DND-41 (cell line): Measurements from ENCODE around the gene LTO1.

ENCODE experiments used
- ATAC-seq: fragments of 200-7000 bp; cut with Tn5 transposase; 3 replicates; pipeline ENCODE4 v1.9.1; 2021; ENCODE audit warnings: low read depth; ENCODE audit not compliant: insufficient read depth
- DNase-seq: peaks from one replicate; pipeline ENCODE4 v3.0.0-alpha.2; 2020
- H2AFZ ChIP-seq: 2 replicates; pipeline ENCODE4 v1.6.0; 2012; ENCODE audit warnings: low read depth, low read length
- H3K27ac ChIP-seq: 2 replicates; pipeline ENCODE4 v1.5.1; 2012; ENCODE audit warnings: low read length, inconsistent platforms
- H3K27me3 ChIP-seq: fragments of 200-600 bp; sonication (generic); 2 replicates; pipeline ENCODE4 v1.6.0; 2012; ENCODE audit warnings: low read length, mild to moderate bottlenecking, inconsistent platforms; ENCODE audit not compliant: insufficient read depth, poor library complexity
- H3K36me3 ChIP-seq: 2 replicates; pipeline ENCODE4 v1.5.1; 2012; ENCODE audit warnings: low read length, inconsistent platforms; ENCODE audit not compliant: insufficient read depth
- H3K4me1 ChIP-seq: 2 replicates; pipeline ENCODE4 v1.5.1; 2012; ENCODE audit warnings: mild to moderate bottlenecking, low read length; ENCODE audit not compliant: insufficient read depth
- H3K4me2 ChIP-seq: 2 replicates; pipeline ENCODE4 v1.6.0; 2012; ENCODE audit warnings: mild to moderate bottlenecking, moderate library complexity, low read length, inconsistent platforms; ENCODE audit not compliant: insufficient read depth
- H3K4me3 ChIP-seq, 2 experiments: fragments of 200-600 bp in 1 of 2; shearing (Covaris generic) in 1 of 2; 2 replicates each; pipeline ENCODE4 v1.5.1; 2012 to 2016; ENCODE audit warnings: inconsistent platforms in 2 of 2, low read length in 2 of 2, mild to moderate bottlenecking in 2 of 2, low read depth in 1 of 2, moderate library complexity in 1 of 2
- H3K79me2 ChIP-seq: 2 replicates; pipeline ENCODE4 v1.6.0; 2012; ENCODE audit warnings: low read length, inconsistent platforms; ENCODE audit not compliant: insufficient read depth
- H3K9ac ChIP-seq: 2 replicates; pipeline ENCODE4 v1.6.0; 2012; ENCODE audit warnings: low read depth, mild to moderate bottlenecking, inconsistent platforms, low read length, moderate library complexity
- H3K9me3 ChIP-seq: 2 replicates; pipeline ENCODE4 v1.5.1; 2012; ENCODE audit warnings: low read length, moderate library complexity, mild to moderate bottlenecking, inconsistent platforms; ENCODE audit not compliant: insufficient read depth, severe bottlenecking
- H4K20me1 ChIP-seq: 2 replicates; pipeline ENCODE4 v1.6.0; 2012; ENCODE audit warnings: low read length; ENCODE audit not compliant: insufficient read depth
- EZH2 ChIP-seq: IDR thresholded peaks from 3 replicates; pipeline ENCODE4 v1.6.1; 2012; ENCODE audit warnings: borderline replicate concordance, low read depth, mild to moderate bottlenecking, moderate library complexity, low read length, inconsistent platforms; ENCODE audit not compliant: severe bottlenecking
- TF ChIP-seq, protein P1 (sequence below): IDR thresholded peaks from 2 replicates; pipeline ENCODE4 v1.5.1; 2012; ENCODE audit warnings: borderline replicate concordance, low read length, moderate library complexity, mild to moderate bottlenecking; ENCODE audit not compliant: poor library complexity, severe bottlenecking; ENCODE audit errors: extremely low read depth

The LTO1 gene

DNA sequence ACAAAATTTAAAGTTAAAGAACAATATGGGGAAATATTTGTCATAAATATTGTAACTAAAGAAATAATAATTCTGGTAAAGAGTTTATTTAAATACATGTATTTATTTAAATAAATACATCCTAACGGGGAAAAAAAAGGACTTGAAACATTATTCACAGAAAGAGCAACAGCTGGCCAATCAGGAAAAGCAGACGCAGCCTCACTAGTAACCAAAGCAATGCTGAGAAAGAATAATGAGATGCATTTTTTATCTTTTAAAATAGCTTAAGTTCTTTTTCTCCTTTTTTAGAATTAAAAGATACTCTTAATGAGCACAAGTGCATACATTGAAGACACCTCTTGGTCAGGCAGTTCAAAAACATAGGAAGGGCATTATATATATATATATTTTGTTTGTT lies 2.6 kb upstream of the LTO1 start:
- no peak for ATAC-seq
- TF ChIP-seq EZH2, result no peak
- TF ChIP-seq, protein P1, sequence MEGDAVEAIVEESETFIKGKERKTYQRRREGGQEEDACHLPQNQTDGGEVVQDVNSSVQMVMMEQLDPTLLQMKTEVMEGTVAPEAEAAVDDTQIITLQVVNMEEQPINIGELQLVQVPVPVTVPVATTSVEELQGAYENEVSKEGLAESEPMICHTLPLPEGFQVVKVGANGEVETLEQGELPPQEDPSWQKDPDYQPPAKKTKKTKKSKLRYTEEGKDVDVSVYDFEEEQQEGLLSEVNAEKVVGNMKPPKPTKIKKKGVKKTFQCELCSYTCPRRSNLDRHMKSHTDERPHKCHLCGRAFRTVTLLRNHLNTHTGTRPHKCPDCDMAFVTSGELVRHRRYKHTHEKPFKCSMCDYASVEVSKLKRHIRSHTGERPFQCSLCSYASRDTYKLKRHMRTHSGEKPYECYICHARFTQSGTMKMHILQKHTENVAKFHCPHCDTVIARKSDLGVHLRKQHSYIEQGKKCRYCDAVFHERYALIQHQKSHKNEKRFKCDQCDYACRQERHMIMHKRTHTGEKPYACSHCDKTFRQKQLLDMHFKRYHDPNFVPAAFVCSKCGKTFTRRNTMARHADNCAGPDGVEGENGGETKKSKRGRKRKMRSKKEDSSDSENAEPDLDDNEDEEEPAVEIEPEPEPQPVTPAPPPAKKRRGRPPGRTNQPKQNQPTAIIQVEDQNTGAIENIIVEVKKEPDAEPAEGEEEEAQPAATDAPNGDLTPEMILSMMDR, result no peak
- DNase-seq, result no peak

DNA sequence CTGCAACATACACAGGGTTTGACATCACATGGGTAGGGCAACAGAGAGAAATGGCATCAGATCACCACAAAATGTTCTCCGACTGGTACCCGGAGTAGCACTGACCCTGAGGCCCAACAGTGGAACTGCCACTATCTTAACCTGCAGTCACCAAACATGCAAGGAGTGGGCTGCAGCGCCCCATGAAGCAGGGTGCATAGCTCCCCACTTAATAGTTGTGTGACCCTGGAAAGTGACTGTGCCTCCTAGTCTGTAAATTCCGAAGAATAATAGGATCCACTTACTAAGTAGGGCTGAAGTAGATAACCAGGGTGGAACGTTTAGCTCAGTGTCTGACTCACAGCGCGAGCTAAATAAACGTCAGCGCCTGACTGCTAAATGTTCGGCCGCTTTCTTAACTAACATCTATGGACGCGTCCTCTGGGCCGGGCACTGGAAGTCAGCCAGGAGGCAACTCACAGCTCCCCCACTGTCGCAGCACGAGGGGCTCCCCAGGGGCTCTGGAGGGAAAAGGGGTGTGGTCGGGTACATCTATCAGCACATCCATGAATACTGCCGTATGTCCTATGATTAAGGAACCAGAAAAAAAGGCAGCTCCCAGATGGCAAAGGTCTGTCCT lies 777 bp downstream of the LTO1 start:
- H4K20me1 ChIP-seq, result peaks cover 25% of the 10 kb centered on the region
- H3K27ac ChIP-seq, result peak overlapping the region; percentile 77
- H3K9me3 ChIP-seq, result no peaks in the 10 kb centered on the region
- DNase-seq (peak; percentile 25), ATAC-seq (no peak; the same call in 2 of the 3 replicates)
- TF ChIP-seq EZH2, result no peak
- TF ChIP-seq, protein P1, result no peak
- H3K4me2 ChIP-seq, result peak overlapping the region; percentile 78
- no peaks in the 10 kb centered on the region for H3K27me3 ChIP-seq
- peak overlapping the region; percentile 70 to 80; a peak in 3 of 4 replicates for H3K4me3 ChIP-seq
- H3K4me1 ChIP-seq, result peaks cover 34% of the 10 kb centered on the region
- peak overlapping the region; percentile 89 for H2AFZ ChIP-seq
- H3K36me3 ChIP-seq, result peaks cover 38% of the 10 kb centered on the region
- H3K79me2 ChIP-seq, result peaks cover 29% of the 10 kb centered on the region
- H3K9ac ChIP-seq, result peak overlapping the region; percentile 83

More for the DNA sequence above, 2.6 kb upstream of the LTO1 start:
- Histone ChIP-seq H3K9ac (no peak overlapping the region), H3K79me2 (peaks cover 24% of the 10 kb centered on the region), H3K27ac (no peak overlapping the region), H3K4me2 (no peak overlapping the region), H3K4me1 (peaks cover 25% of the 10 kb centered on the region), H3K27me3 (no peaks in the 10 kb centered on the region), H4K20me1 (peaks cover 11% of the 10 kb centered on the region), H3K9me3 (no peaks in the 10 kb centered on the region), H3K4me3 (no peak overlapping the region), H2AFZ (no peak overlapping the region), H3K36me3 (peaks cover 6% of the 10 kb centered on the region)

DNA sequence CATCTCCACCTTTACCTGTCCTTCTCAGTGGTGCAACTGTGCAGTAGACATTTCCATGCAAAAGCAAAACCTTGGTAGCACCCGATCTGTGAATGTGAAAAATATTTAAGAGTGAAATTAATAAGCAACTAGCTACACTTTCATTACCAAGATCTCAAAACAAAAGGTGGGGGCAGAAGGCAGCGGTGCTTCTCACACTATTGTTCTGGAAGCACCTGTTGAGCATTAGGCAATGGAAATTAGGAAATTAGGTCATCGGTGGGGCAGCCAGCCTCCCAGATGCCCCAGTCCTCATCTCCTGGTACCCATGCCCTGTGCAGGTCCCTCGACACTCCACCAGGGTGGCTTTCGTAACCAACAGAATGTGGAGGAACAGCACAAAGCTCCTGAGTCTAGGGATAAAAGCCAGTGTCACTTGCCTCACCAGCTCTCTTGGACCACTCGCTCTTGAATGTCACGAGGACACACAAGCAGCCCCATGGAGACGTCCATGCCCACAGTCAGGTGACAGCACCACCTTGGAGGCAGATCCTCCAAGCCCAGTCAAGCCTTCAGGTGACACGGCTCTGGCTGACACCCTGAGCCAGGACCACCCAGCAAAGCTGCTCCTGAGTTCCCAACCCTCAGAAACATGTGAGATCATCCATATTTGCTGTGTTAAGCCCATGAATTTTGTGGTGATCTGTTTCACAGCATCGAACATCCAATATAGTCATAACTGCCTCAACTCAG lies 3.3 kb downstream of the LTO1 start:
- no peak for DNase-seq

More for the DNA sequence above, 3.3 kb downstream of the LTO1 start:
- peaks cover 34% of the 10 kb centered on the region for H3K4me1 ChIP-seq
- H2AFZ ChIP-seq, result no peak overlapping the region
- peaks cover 51% of the 10 kb centered on the region for H3K36me3 ChIP-seq
- H3K27me3 ChIP-seq, result no peaks in the 10 kb centered on the region
- H3K27ac ChIP-seq, result no peak overlapping the region
- no peak overlapping the region for H3K4me2 ChIP-seq
- no peak overlapping the region for H3K9ac ChIP-seq
- ATAC-seq, result no peak
- H4K20me1 ChIP-seq, result peaks cover 27% of the 10 kb centered on the region
- H3K9me3 ChIP-seq, result no peaks in the 10 kb centered on the region
- H3K4me3 ChIP-seq, result no peak overlapping the region
- TF ChIP-seq, protein P1, result no peak
- no peak for TF ChIP-seq EZH2
- peaks cover 31% of the 10 kb centered on the region for H3K79me2 ChIP-seq
